CD14-positive monocyte (primary cell): Measurements from ENCODE around the gene TUBA4A. TPM values are rescaled to one million over a fixed set of nuclear protein-coding genes. Genes with fewer than 3 reads are reported as not detected.
A peak's percentile ranks its signal among the peaks of the same experiment; 100 is the strongest.

Source experiments
- DNase-seq, 3 donors: peaks; one replicate each; pipeline ENCODE4 v3.0.0-alpha.2; 2011 to 2022
- H2AFZ ChIP-seq: 2 replicates; pipeline ENCODE4 v1.6.0; 2012; ENCODE audit warnings: mild to moderate bottlenecking, low read depth, low read length, inconsistent platforms; ENCODE audit not compliant: insufficient read depth, poor library complexity, severe bottlenecking
- H3K27ac ChIP-seq, 2 donors: 1 replicate in 1 of 2; 2 replicates in 1 of 2; pipeline ENCODE4 v1.5.1; 2012 to 2013; ENCODE audit warnings: low read length in 2 of 2, control low read depth in 1 of 2, inconsistent platforms in 1 of 2, low read depth in 1 of 2, mild to moderate bottlenecking in 1 of 2
- H3K27me3 ChIP-seq, 2 donors: one replicate each; pipeline versions ENCODE4 v1.6.0 to v1.6.1; 2011 to 2013; ENCODE audit warnings: low read length in 2 of 2; ENCODE audit not compliant: control insufficient read depth in 2 of 2, insufficient read depth in 2 of 2
- H3K36me3 ChIP-seq, 2 donors: replicated peaks in 1 of 2; 1 replicate in 1 of 2; 2 replicates in 1 of 2; pipeline versions ENCODE4 v1.5.1 to v1.6.1; 2012 to 2013; ENCODE audit warnings: low read length in 2 of 2, control low read depth in 1 of 2, inconsistent platforms in 1 of 2, mild to moderate bottlenecking in 1 of 2; ENCODE audit not compliant: insufficient read depth in 2 of 2, control insufficient read depth in 1 of 2
- H3K4me1 ChIP-seq, 2 donors: 1 replicate in 1 of 2; 2 replicates in 1 of 2; pipeline versions ENCODE4 v1.5.1 to v1.6.1; 2012 to 2013; ENCODE audit warnings: low read length in 2 of 2, control low read depth in 1 of 2, inconsistent platforms in 1 of 2, mild to moderate bottlenecking in 1 of 2, moderate library complexity in 1 of 2; ENCODE audit not compliant: insufficient read depth in 2 of 2, control insufficient read depth in 1 of 2
- H3K4me2 ChIP-seq: replicated peaks from 2 replicates; pipeline ENCODE3; 2012; ENCODE audit warnings: low read length, moderate library complexity, mild to moderate bottlenecking; ENCODE audit not compliant: poor library complexity, severe bottlenecking; ENCODE audit errors: extremely low read depth
- H3K4me3 ChIP-seq, 3 experiments: fragments of 200-600 bp in 1 of 3; sonication (generic) in 1 of 3; replicated peaks in 1 of 3; 1 replicate in 2 of 3; 2 replicates in 1 of 3; pipeline ENCODE4 v1.5.1; 2011 to 2013; ENCODE audit warnings: low read length in 3 of 3, mild to moderate bottlenecking in 3 of 3, control low read depth in 2 of 3, low read depth in 2 of 3, inconsistent platforms in 1 of 3, moderate library complexity in 1 of 3
- H3K79me2 ChIP-seq: 2 replicates; pipeline ENCODE4 v1.6.0; 2012; ENCODE audit warnings: mild to moderate bottlenecking, control low read depth, inconsistent platforms, low read length, moderate library complexity; ENCODE audit not compliant: insufficient read depth
- H3K9ac ChIP-seq: 2 replicates; pipeline ENCODE4 v1.6.0; 2017; ENCODE audit warnings: low read length, mild to moderate bottlenecking; ENCODE audit not compliant: insufficient read depth, poor library complexity, severe bottlenecking
- H3K9me3 ChIP-seq, 2 donors: replicated peaks in 1 of 2; 1 replicate in 1 of 2; 2 replicates in 1 of 2; pipeline versions ENCODE4 v1.5.1 to v1.6.1; 2012 to 2013; ENCODE audit warnings: low read length in 2 of 2, control low read depth in 1 of 2; ENCODE audit not compliant: control insufficient read depth in 1 of 2, insufficient read depth in 1 of 2
- H4K20me1 ChIP-seq: 2 replicates; pipeline ENCODE4 v1.6.0; 2012; ENCODE audit warnings: mild to moderate bottlenecking, low read length, control low read depth, moderate library complexity; ENCODE audit not compliant: insufficient read depth
- H3K27ac Mint-ChIP-seq, 7 donors: one replicate each; pipeline ENCODE4 v1.8.0; 2020; ENCODE audit warnings: mild to moderate bottlenecking in 7 of 7, mixed read lengths in 7 of 7, moderate library complexity in 6 of 7, inconsistent platforms in 2 of 7
- H3K27me3 Mint-ChIP-seq, 3 donors: one replicate each; pipeline ENCODE4 v1.8.0; 2021 to 2022; ENCODE audit warnings: low read depth in 3 of 3, mild to moderate bottlenecking in 3 of 3, mixed read lengths in 3 of 3, moderate library complexity in 3 of 3, inconsistent platforms in 1 of 3
- H3K36me3 Mint-ChIP-seq, 2 donors: one replicate each; pipeline ENCODE4 v1.8.0; 2020; ENCODE audit warnings: mixed read lengths in 2 of 2, inconsistent platforms in 1 of 2, mild to moderate bottlenecking in 1 of 2
- H3K4me1 Mint-ChIP-seq: one replicate; pipeline ENCODE4 v1.8.0; 2020; ENCODE audit warnings: mild to moderate bottlenecking, mixed read lengths
- H3K4me3 Mint-ChIP-seq, 2 donors: one replicate each; pipeline ENCODE4 v1.8.0; 2020; ENCODE audit warnings: mild to moderate bottlenecking in 2 of 2, mixed read lengths in 2 of 2, moderate library complexity in 1 of 2
- H3K9me3 Mint-ChIP-seq, 7 donors: one replicate each; pipeline ENCODE4 v1.8.0; 2020 to 2022; ENCODE audit warnings: mixed read lengths in 7 of 7, mild to moderate bottlenecking in 6 of 7, moderate library complexity in 6 of 7, inconsistent platforms in 2 of 7
- WGBS: methylation state at CpG from one replicate; pipeline ENCODE4 v1.1.5; 2013; ENCODE audit warnings: missing lambda C conversion rate; ENCODE audit not compliant: insufficient coverage; 5-methylcytosine and 5-hydroxymethylcytosine counted together
- intact Hi-C, 2 donors: fragments of 100-400 bp; cut with micrococcal nuclease; formaldehyde crosslinking; loops; one replicate each; pipeline versions ENCODE4 v1.15.0 to v1.15.1; 2023
- polyA plus RNA-seq, 3 donors: library from polyadenylated mRNA; depleted of rRNA in 1 of 3; unstranded in 2 of 3; stranded (reverse) in 1 of 3; fragments of 300-500 nt in 2 of 3; fragments of >200 nt in 1 of 3; fragmentation: Illumina TruSeq in 2 of 3; gene quantifications; 1 replicate in 2 of 3; 2 replicates in 1 of 3; pipeline ENCODE4 v1.2.3, GENCODE V29; 2012 to 2021
- TF ChIP-seq, protein P1 (sequence below): fragments of 200-600 bp; IDR thresholded peaks from one replicate; pipeline ENCODE4 v1.8.0; 2022; ENCODE audit warnings: antibody characterized with exemption, mild to moderate bottlenecking

TUBA4A gene
- polyA plus RNA-seq, 3 donors, result 72.7 to 452 (median 81.9) TPM

DNA sequence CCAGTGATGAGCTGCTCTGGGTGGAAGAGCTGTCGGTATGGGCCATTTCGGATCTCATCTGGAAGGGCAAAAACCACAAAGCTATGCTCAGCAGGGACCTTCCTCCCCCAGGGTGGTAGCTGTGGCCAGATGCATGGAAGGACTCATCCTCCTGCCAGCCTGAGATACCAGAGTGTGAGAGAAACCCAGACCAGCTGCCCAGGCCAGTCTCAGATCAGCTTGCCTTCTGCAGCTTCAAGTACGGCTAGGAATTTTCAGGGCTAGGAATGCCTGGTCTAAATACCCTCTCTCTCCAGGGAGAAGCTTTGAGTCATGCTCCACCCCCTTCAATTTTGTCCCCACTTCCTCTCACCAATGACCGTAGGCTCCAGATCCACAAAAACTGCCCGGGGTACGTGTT is 2.1 kb downstream of the TUBA4A start:
- Histone ChIP-seq H3K4me3 (peak overlapping the region; percentile 88 to 96 (median 88)), H3K27me3 (no peaks in the 10 kb centered on the region), H2AFZ (no peak overlapping the region), H3K27ac (peak overlapping the region; percentile 80 to 90), H3K36me3 (peaks cover 19 to 35% of the 10 kb centered on the region in 2 donors), H3K79me2 (peaks cover 75% of the 10 kb centered on the region), H3K9me3 (no peaks in the 10 kb centered on the region), H3K4me1 (peaks cover 70 to 82% of the 10 kb centered on the region in 2 donors), H4K20me1 (peaks cover 30% of the 10 kb centered on the region), H3K4me2 (peak overlapping the region; percentile 95), H3K9ac (peak overlapping the region; percentile 84)
- H3K4me3 Mint-ChIP-seq, result peak overlapping the region; percentile 90 to 96
- no CpG with 5 or more reads among the region's 6 CpGs for WGBS
- no peaks in the 10 kb centered on the region for H3K9me3 Mint-ChIP-seq
- H3K27me3 Mint-ChIP-seq, result peaks cover 0 to 3% (median 0%) of the 10 kb centered on the region in 3 donors
- intact Hi-C loops, result loop anchor here (5.0 kb wide), 2 partner anchors 34 to 74 kb away; partner anchors contain the start of genes ABCB6 (in 2 of the 2), CNPPD1 (in 1 of the 2) and RETREG2 (in 1 of the 2)
- peak overlapping the region; percentile 88 to 95 (median 93) for H3K27ac Mint-ChIP-seq
- DNase-seq, result peak in 1 of 3 donors; percentile 37
- TF ChIP-seq, protein P1, sequence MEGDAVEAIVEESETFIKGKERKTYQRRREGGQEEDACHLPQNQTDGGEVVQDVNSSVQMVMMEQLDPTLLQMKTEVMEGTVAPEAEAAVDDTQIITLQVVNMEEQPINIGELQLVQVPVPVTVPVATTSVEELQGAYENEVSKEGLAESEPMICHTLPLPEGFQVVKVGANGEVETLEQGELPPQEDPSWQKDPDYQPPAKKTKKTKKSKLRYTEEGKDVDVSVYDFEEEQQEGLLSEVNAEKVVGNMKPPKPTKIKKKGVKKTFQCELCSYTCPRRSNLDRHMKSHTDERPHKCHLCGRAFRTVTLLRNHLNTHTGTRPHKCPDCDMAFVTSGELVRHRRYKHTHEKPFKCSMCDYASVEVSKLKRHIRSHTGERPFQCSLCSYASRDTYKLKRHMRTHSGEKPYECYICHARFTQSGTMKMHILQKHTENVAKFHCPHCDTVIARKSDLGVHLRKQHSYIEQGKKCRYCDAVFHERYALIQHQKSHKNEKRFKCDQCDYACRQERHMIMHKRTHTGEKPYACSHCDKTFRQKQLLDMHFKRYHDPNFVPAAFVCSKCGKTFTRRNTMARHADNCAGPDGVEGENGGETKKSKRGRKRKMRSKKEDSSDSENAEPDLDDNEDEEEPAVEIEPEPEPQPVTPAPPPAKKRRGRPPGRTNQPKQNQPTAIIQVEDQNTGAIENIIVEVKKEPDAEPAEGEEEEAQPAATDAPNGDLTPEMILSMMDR, result no peak
- peaks cover 70% of the 10 kb centered on the region for H3K4me1 Mint-ChIP-seq
- H3K36me3 Mint-ChIP-seq, result peaks cover 28 to 47% of the 10 kb centered on the region in 2 donors

DNA sequence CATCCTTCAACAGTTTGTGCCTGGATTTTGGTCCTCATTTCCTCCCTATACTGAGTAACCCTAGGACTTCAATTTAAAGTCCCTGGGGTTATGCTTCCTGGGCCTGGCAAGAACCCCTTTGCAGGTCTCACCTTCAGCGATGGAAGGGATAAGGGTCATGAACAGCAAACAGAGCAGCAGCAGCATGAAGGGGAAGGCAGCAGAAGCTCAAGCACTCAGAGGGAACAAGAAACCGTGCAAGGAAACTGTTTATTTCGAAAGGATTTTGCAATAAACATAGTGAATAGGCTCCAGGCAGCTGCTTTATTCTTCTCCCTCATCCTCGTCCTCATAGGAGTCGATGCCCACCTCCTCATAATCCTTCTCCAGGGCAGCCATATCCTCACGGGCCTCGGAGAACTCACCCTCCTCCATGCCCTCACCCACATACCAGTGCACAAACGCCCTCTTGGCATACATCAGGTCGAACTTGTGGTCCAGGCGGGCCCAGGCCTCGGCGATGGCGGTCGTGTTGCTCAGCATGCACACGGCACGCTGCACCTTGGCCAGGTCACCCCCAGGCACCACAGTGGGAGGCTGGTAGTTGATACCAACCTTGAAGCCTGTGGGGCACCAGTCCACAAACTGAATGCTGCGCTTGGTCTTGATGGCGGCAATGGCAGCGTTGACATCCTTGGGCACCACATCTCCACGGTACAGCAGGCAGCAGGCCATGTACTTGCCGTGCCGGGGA is 3.5 kb downstream of the TUBA4A start:
- peak overlapping the region; percentile 50 for H3K9ac ChIP-seq
- peak overlapping the region; percentile 82 for H3K4me2 ChIP-seq
- H3K4me1 Mint-ChIP-seq, result peaks cover 71% of the 10 kb centered on the region
- TF ChIP-seq, protein P1, result no peak
- peaks cover 19 to 35% of the 10 kb centered on the region in 2 donors for H3K36me3 ChIP-seq
- H3K27me3 ChIP-seq, result no peaks in the 10 kb centered on the region
- H3K79me2 ChIP-seq, result peaks cover 89% of the 10 kb centered on the region
- DNase-seq, result peak in 2 of 3 donors; percentile 27 to 57
- peak overlapping the region; percentile 80 to 90 for H3K27ac ChIP-seq
- H3K4me1 ChIP-seq, result peaks cover 77 to 91% of the 10 kb centered on the region in 2 donors
- peak overlapping the region; percentile 19 to 96 (median 25) for H3K4me3 ChIP-seq
- H4K20me1 ChIP-seq, result peaks cover 30% of the 10 kb centered on the region
- intact Hi-C loops, result loop anchor here (5.0 kb wide), 2 partner anchors 33 to 73 kb away; partner anchors contain the start of genes ABCB6 (in 2 of the 2), CNPPD1 (in 1 of the 2) and RETREG2 (in 1 of the 2)
- no peak overlapping the region for H2AFZ ChIP-seq
- peaks cover 28 to 47% of the 10 kb centered on the region in 2 donors for H3K36me3 Mint-ChIP-seq
- H3K9me3 Mint-ChIP-seq, result no peaks in the 10 kb centered on the region
- H3K27ac Mint-ChIP-seq, result peak overlapping the region; percentile 84 to 95 (median 93)
- peaks cover 0 to 3% (median 0%) of the 10 kb centered on the region in 3 donors for H3K27me3 Mint-ChIP-seq
- 66% methylated on average over 20 of the region's 22 CpGs for WGBS
- no peaks in the 10 kb centered on the region for H3K9me3 ChIP-seq
- H3K4me3 Mint-ChIP-seq, result peak overlapping the region; percentile 88 to 90
